GM18526 (cell line): Measurements from ENCODE around the gene VPREB3.

ENCODE experiments used
- POLR2A ChIP-seq: IDR thresholded peaks from 3 replicates; pipeline ENCODE4 v1.6.1; 2011; ENCODE audit not compliant: insufficient read length; ENCODE audit errors: extremely low read depth

Gene VPREB3

GRCh38 chr22:23774922-23775436, 20.8 kb upstream of the VPREB3 start:
- no peak for TF ChIP-seq POLR2A

DNA sequence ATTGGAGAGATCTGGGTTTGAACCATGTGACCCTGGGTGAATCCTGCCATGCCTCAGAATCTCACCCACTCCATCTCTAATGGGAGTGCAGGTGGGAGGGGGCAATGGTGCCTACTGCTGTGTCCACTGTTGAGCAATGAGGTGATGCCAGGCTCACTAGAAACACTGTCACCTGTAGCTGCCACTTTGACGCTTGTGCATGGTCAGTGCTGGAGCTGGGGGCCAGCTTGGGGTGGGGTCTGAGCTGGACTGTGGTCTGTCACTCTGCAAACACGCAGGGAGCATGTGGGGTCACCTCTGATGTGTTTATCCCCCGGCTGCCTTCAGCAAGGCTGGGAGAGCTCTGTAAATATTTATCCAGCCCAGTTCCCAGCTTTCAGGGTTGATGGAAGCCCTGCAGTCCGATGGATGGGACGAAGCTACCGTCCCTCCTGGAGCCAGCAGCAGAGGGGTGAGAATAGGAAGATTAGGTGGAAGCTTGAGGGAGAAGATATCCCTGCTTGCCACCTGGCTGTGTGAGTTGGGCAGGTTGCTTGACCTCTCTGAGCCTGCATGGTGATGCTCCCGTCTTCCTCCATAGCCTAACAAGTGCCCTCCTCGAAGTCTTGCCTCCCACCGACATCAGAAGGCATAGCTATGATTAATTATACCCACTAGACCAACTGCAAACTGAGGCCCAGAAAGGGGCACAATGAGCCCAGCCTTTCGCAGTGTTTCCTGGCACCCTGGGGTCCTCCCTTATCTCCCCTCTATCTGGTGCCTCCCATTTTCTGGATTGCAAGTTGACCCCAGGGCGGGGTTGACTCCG, 20.1 kb upstream of the VPREB3 start:
- no peak for TF ChIP-seq POLR2A

DNA sequence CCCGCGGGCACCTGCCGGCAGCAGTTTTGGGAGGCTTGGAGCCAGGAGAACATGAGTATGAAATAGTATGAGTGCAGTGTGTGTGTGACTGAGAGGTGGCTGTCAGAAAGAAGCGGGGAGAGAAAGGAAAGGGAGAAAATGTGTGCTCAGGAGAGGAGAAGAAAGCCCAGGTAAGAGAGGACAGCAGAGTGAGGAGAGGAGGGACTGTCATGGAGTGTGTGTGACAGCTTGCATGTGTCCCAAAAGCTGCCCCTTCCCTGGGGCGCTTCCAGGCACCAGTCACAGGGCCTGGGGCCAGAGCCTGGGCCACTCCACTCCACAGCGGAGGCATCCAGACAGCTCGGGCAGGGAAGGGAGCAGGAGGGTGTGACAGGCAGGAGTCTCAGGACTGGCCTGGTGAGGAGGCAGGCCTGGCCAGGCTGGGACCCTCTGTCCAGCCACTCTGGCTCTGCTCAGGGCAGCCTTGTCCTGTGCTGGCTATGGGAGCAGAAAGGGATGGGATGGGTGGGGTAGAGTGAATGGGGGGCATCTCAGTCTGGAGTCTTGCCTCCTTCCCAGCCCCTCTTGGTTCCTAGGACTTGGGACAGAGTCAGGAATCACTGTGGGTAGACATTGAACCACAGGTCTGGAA, 19.4 kb upstream of the VPREB3 start:
- TF ChIP-seq POLR2A, result no peak

DNA sequence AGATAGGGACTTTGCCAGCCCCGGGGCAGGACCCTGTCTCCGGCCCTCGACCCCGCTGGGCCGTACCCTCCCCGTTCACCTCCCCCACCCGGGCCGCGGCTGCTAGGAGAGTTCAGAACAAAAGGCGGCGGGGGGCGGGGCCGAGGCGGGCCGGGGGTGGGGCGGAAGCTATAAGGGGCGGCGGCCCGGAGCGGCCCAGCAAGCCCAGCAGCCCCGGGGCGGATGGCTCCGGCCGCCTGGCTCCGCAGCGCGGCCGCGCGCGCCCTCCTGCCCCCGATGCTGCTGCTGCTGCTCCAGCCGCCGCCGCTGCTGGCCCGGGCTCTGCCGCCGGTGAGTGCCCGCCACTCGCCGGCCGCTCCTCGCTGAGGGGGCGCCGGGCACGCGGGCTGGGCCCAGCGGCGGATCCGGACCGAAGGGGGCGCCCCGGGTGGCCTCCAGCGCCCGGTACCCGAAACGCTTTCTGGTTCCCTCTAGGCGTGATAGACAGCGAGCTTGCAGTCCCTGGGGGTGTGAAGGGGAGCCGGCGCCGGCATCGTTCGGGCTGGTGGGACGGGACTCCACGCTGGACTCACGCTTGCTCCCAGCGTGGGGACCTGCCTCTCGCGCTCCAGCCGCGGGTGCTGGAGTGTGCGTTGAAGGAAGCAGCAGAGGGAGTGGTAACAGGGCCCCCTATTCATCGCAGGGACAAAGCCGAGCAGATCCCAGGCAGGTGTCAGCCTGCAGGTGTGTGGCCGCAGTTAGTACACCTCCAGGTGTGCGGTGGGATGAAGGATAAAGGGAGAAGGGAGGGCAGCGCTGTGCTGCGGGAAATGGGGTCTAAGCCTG, 18.6 kb upstream of the VPREB3 start, which contains the start of gene MMP11:
MMP11 (plus strand) TSS at position 201 of the 825 bp plus-strand sequence; CDS start at position 223, 22 bp downstream.
- TF ChIP-seq POLR2A, result no peak

DNA sequence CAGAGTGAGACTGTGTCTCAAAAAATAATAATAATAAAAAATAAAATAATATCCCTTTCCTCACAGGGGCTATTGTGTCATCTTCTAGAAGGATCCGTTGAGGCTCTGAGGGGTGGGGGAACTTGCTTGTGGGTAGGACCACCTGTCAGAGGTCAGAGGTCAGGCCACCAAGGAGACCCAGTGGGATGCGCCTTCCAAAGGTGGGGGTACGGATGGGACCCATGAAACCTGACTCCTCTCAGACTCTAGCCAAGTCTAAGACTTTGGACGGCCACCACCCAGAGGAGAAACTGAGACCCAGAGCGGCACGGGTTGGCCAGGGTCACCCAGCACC, 18.1 kb upstream of the VPREB3 start:
- TF ChIP-seq POLR2A, result no peak

GRCh38 chr22:23769321-23769965, 15.2 kb upstream of the VPREB3 start:
- TF ChIP-seq POLR2A, result no peak

- TF ChIP-seq POLR2A, result peak; percentile 72
Measured at GRCh38 chr22:23767673-23768548, 13.7 kb upstream of the VPREB3 start, which contains the start of gene CHCHD10. Gene CHCHD10, minus strand, starts transcription at chr22:23767972. Its CDS starts 98 bp downstream, at chr22:23767874.

DNA sequence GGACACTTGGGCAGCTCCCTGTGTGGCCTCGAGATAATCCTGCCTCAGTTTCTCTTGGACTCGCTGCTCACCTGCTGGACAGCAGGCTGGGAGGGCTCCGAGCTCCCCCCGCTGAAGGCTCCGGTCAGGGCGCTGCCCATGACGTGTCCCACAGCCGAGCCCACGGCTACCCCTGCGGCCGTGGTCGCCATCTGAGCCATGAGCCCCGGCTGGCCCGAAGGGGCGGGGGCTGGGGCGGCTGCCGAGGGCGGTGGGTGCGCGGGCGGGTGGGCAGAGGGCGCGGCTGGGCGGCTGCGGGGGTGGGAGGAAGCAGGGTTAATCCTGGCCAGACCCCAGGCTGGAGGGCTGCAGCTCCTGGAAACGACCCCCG, 13.1 kb upstream of the VPREB3 start:
- TF ChIP-seq POLR2A, result no peak

DNA sequence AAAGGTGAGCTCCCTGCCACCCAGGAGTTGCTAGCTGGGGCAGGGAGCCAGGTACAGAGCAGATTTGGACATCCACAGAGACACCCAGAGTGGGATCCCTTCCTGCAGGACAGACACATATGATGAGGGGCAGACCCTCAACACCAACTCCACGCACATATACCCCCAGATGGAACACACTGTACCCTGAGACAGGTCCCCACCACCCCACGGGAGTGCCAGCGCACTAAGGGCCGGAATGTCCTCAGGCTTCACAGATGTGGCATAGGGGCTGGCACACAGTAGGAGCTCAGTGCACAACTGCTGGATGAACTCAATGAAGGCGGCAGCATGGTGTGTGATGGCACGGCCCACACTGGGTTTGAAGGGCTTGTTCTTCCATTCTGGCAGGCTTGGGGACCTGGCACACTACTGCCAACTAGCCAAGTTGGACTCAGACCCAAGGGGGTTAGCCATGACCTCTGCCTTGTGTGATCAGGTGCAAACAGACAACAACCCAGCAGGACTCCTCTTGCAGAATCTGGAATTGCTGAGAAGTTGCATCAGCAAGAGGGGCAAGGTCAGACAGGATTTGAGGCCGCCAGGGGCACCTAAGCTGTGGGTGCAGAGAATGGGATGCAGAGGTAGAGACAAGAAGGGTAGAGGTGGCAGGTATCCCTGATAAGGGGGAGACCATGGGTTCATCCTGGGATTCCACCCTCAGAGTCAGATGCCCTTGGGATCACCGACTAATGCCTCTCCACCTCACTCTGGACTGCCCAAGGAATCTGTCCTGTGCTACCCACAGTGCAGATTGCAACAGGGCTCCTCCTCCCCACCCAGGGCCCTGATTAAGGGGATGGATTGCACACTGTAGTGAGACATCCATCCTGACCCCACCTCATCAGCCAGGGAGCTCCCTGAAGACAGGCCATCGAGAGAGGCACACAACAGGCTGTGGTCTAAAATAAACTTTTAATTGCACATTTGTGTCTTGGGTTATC, 11.0 kb upstream of the VPREB3 start:
- TF ChIP-seq POLR2A, result no peak

DNA sequence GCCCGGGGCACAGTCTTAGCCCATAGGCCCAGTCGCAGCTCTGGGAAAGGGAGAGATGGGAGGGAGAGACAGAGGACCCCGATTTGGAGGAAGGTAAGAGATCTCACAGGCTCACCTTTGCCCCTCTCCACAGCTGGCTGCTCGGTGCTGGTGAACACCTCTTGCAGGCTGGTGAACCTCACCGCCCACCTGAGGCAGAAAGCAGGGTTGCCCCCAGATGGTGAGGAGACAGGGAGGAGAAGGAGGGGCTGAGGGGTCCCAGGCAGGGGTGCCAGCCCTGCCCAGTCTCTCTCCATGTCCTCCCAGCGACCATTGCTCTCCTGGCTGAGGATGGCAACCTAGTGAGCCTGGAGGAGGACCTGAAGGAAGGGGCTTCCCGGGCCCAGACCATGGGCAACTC, 9.7 kb upstream of the VPREB3 start:
- no peak for TF ChIP-seq POLR2A

DNA sequence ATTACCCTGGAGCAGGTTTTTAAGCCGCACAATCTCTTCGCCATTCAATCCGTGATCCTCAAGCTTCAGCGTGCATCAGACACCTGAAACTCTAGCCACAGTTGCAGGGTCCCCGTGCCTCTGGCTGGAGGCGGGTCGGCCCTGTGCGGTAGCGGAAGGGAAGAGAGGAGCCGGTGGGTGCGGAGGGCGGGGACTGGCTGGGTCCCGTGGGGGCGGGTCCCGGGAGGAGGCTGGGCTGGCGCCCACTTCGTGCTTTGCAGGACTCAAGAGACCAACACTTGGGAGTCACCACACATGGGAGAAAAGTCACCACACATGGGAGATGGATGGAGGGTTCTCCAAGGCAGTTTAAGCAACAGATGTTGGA, 9.3 kb upstream of the VPREB3 start:
- TF ChIP-seq POLR2A, result no peak

DNA sequence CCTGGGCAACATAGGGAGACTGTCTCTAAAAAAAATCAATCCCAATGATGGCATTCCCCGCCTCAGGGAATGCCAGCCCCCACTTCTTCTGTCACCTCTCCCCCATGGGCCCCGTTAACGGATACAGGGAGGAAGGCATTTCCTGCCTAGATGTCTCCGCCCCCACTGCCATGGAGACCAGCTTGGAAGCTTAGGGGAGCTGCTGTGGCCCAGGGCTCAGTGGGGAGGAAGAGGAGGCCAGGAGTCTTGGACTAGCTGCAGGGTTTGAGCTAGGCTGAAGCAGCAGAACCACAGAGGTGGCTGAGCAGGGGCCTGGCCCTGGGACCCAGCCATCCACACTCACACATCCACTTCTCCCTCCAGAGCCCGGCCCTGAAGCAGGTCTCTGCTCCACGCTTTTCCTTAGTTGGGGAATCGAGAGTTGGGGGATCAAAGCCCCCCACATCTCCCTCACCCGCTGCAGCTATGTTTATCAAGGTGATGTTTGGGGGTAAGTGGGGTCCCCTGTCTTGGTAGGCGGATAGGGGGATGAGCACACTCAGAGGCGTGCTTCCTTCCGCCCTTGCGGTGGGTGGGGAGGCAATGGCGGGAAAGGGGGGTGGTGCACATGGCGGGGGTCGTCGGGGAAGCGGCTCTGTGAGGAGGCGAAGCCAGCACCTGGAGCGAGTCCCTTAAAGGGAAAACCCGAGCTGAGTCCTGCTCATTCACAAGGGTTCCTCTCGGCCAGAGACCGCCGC, 8.8 kb upstream of the VPREB3 start, which contains the start of gene C22orf15:
C22orf15 (plus strand) TSS at position 149 of the 737 bp plus-strand sequence; CDS start at position 466, 317 bp downstream.
- no peak for TF ChIP-seq POLR2A
